ENCODE measurements around the gene SIK3. TPM values are rescaled to one million over a fixed set of nuclear protein-coding genes. Genes with fewer than 3 reads are reported as not detected.

SIK3 gene
- total RNA-seq, 1 experiment from 2014 or later = 31.4 TPM

- Histone ChIP-seq H2AK5ac (ENCODE audit: insufficient read length, low read length) (no peak overlapping the region), H3K23me2 (ENCODE audit: insufficient read length, low read depth, low read length, poor library complexity, severe bottlenecking) (no peaks in the 10 kb centered on the region), H4K91ac (ENCODE audit: insufficient read length, low read depth, low read length) (no peak overlapping the region), H3K56ac (ENCODE audit: insufficient read length, low read depth, low read length) (no peak overlapping the region), H3K79me1 (ENCODE audit: insufficient read depth, low read depth, low read length, poor library complexity, severe bottlenecking) (peaks cover 9% of the 10 kb centered on the region), H2BK12ac (ENCODE audit: insufficient read length, low read depth, low read length) (no peak overlapping the region), H3K27ac (ENCODE audit: insufficient read length, low read depth, low read length) (no peak overlapping the region), H3T11ph (ENCODE audit: low read length) (no peak overlapping the region), H4K20me1 (ENCODE audit: control insufficient read depth, insufficient read depth, insufficient read length) (no peaks in the 10 kb centered on the region), H4K5ac (ENCODE audit: insufficient read length, low read depth, low read length) (no peak overlapping the region), H4K8ac (replicated peaks; ENCODE audit: insufficient read length, low read depth, low read length) (no peak overlapping the region), H2BK120ac (ENCODE audit: low read depth, low read length, poor library complexity, severe bottlenecking) (no peak overlapping the region), H2BK5ac (ENCODE audit: insufficient read length, low read length) (no peak overlapping the region), H3K4ac (ENCODE audit: low read depth, low read length) (no peak overlapping the region), H2BK15ac (ENCODE audit: low read depth, low read length) (no peak overlapping the region), H3K9ac (ENCODE audit: extremely low read depth, insufficient read length, low read length) (no peak overlapping the region), H3K4me2 (ENCODE audit: insufficient read depth, insufficient read length, low read length) (no peak overlapping the region), H3K27me3 (ENCODE audit: insufficient read depth, low read length) (no peaks in the 10 kb centered on the region), H3K4me1 (ENCODE audit: insufficient read depth, low read length) (no peaks in the 10 kb centered on the region), H3K9me3 (ENCODE audit: control insufficient read depth, low read depth, low read length) (no peaks in the 10 kb centered on the region), H3K18ac (ENCODE audit: insufficient read length, low read depth, low read length) (no peak overlapping the region), H3K14ac (ENCODE audit: insufficient read depth, low read length) (no peak overlapping the region), H3K79me2 (ENCODE audit: insufficient read depth, low read length) (peaks cover 24% of the 10 kb centered on the region; the same call in 1 of the 2 replicates), H2BK20ac (ENCODE audit: low read depth, low read length, poor library complexity, severe bottlenecking) (no peak overlapping the region), H3K23ac (ENCODE audit: insufficient read length, low read depth, low read length) (no peak overlapping the region), H2AFZ (ENCODE audit: low read length) (no peak overlapping the region)
- Mint-ChIP-seq H3K27ac (no peak overlapping the region), H3K27me3 (ENCODE audit: low read depth) (no peaks in the 10 kb centered on the region), H3K4me3 (no peak overlapping the region), H3K4me1 (peaks cover 11 to 14% of the 10 kb centered on the region in 2 experiments), H3K36me3 (ENCODE audit: insufficient read depth in 1 of 3, low read depth in 3 of 3) (peaks cover 7 to 15% (median 9%) of the 10 kb centered on the region in 3 experiments), H3K9me3 (no peaks in the 10 kb centered on the region)
- no peak for DNase-seq
- TF ChIP-seq CTCF (conservative IDR thresholded peaks at IDR 0.05) = no peak
- WGBS (ENCODE audit: extremely low coverage, insufficient read length, low lambda C conversion rate) = no CpG with 5 or more reads among the region's 7 CpGs
These were observed 8.5 kb downstream of the SIK3 start for GRCh38 chr11:117089685-117090084.
